GM12801 (cell line): ENCODE results near the gene MAML2.

Experiments
- TF ChIP-seq, protein P1 (sequence below): IDR thresholded peaks from one replicate; pipeline ENCODE4 v1.5.1; 2011; ENCODE audit warnings: control low read depth; ENCODE audit not compliant: insufficient read length; ENCODE audit errors: extremely low read depth

Gene MAML2

DNA sequence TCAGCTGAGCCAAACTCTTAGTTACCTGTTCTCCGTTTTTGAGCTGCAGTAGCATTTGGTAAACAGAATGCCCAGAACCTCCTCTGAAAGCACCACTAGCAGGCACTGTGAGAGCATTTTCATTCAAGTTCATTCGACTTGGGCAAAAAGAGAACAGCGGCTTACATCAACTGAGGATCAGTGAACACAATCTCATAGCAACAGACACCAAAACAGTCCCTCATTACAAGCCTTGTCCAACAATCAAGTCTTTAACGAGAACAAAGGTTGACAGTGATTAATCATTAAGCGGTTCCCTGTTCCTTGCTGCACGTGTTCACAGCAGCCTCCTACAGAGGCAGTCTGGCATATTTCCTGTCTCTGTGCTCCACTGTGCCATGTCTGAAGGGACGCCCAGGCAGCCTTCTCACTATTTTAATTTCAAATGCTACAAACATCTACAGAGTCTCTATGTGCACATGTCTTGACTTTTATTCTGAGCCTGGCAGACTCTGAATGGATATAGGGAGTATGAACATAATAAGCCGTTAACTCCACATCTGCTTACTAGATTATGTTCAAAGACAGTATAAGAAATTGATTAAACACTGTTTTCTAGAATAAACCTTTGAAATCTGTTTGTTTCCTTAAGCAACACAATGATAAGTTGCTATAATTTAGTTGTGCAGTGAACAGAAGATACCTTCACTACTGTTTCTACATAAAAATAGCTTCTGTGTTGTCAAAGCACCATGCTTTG is 330.7 kb downstream of the MAML2 start:
- TF ChIP-seq, protein P1, sequence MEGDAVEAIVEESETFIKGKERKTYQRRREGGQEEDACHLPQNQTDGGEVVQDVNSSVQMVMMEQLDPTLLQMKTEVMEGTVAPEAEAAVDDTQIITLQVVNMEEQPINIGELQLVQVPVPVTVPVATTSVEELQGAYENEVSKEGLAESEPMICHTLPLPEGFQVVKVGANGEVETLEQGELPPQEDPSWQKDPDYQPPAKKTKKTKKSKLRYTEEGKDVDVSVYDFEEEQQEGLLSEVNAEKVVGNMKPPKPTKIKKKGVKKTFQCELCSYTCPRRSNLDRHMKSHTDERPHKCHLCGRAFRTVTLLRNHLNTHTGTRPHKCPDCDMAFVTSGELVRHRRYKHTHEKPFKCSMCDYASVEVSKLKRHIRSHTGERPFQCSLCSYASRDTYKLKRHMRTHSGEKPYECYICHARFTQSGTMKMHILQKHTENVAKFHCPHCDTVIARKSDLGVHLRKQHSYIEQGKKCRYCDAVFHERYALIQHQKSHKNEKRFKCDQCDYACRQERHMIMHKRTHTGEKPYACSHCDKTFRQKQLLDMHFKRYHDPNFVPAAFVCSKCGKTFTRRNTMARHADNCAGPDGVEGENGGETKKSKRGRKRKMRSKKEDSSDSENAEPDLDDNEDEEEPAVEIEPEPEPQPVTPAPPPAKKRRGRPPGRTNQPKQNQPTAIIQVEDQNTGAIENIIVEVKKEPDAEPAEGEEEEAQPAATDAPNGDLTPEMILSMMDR: no peak

DNA sequence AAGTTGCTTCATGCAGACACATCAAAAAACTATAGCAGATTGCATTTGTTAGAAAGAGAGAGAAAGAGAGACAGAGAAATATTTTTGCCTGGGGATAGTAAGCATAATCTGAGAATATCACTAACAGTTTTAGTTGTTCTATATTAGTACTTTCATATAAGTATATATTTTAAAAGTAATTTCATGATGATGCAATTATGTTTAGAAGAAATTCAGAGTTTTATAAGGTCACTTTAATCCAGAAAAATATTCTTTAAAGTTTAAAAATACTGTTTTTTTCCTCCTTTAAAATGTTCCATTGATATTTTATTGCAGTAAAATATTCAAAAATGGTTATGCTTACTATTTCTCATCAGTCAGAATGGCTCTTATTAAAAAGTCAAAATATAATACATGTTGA is 332.3 kb downstream of the MAML2 start:
- TF ChIP-seq, protein P1: no peak

DNA sequence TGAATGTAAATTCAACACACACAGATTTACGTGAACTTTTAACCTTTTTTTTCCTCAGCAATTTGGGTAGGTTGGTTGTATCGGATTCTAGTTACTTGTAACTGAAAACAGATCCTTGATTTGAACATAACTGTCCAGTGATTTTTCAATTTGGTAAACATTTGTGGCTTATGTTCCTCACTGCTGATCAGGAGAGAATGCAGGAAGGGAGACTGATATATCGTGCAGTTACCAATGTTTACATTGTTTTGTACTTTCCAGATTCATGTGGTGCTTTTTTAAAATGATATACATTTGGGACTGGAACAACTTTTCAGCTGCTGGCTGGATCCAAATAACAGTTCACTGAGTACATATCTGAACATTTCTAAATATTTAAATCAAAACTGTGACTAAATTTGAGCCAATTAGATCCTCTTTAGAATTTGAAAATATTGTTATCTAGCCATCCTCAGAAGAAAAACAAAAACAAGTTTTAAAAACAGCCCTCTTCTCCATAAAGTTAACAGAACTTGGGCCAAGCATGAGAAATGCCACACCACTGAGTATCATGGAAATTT is 334.8 kb downstream of the MAML2 start:
- TF ChIP-seq, protein P1: no peak

DNA sequence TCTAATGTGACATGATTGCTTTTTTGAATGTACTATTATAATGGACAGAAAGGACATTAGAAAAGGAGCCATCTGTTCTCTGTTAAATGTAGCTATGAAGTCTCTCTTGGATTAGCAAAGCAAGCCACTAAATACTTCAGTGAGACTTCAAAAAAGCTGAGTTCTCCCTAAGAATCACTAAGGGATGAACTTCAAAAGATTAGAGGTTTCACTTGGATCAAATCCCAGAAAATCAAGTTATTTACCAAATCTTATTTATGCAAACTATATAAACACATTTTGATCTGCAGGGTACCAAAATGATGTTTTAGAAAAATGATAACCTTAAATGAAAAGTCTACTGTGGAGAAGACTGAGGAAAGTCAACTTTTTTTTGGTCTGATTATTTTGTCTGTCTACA is 337.0 kb downstream of the MAML2 start:
- TF ChIP-seq, protein P1: no peak

DNA sequence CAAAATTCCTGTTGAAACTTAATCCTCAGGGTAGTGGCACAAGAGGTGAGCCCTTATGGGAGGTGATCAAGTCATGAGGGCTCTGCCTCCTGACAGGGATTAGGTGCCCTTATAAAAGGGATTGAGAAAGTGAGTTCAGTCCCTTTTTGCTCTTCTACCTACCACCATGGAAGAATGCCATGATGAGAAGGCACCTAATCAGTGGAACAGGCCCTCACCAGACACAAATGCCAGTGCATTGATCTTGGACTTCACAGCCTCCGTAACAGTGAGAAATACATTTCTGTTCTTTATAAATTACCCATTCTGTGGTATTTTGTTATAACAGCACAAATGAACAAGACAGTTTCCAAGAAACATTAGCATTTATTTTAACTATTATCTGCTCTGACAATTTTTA is 338.1 kb downstream of the MAML2 start:
- TF ChIP-seq, protein P1: no peak

DNA sequence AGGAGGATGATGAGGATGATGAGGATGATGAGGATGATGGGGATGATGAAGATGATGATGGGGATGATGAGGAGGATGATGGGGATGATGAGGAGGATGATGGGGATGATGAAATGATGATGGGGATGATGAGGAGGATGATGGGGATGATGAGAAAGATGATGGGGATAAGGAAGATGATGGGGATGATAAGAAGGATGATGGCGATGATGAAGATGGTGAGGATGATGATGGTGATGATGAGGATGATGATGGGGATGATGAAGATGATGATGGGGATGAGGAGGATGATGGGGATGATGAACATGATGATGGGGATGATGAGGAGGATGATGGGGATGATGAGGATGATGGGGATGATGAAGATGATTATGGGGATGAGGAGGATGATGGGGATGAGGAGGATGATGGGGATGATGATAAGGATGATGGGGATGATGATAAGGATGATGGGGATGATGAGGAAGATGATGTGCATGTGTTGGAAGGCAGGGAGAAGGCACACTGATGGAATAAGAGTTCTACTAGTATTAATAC is 340.2 kb downstream of the MAML2 start:
- TF ChIP-seq, protein P1: no peak

DNA sequence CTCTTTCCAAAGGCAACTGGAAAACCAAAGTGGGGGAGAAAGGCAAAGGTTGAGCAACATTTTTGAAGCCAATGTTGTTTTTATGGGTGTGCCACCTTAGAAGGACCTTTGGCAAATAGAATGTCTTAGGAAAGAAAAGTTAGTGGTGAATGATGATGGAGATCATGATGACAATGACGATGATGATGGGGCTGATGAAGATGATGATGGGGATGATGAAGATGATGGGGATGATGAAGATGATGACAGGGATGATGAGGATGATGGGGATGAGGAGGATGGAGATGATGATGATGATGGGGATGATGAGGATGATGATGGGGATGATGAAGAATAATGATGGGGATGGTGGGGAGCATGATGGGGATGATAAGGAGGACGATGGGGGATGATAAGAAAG is 340.7 kb downstream of the MAML2 start:
- TF ChIP-seq, protein P1: no peak
